Measurements from ENCODE around the gene SPAG7.

Gene SPAG7

DNA sequence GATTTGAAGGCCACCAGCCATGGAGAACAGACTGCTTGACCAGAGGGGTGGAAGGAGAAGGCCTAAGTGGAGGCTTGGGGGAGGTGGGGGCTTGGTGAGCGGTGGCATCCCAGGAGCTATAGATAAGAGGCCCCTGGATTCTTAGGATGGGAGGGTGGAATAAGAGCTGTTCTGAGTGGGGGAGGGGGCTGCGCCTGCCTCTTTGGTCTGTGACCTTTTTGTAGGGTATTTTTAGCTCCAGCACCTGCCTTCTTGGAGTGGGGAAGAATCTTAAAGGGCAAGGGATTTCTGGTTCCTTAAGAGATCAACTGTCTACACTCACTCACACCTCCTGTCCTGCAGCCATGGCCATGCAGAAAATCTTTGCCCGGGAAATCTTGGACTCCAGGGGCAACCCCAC is 16.1 kb downstream of the SPAG7 start:
- DNase-seq (ENCODE audit: extremely low spot score, insufficient read length, low read depth) (no peak), FAIRE-seq (no peak)

DNA sequence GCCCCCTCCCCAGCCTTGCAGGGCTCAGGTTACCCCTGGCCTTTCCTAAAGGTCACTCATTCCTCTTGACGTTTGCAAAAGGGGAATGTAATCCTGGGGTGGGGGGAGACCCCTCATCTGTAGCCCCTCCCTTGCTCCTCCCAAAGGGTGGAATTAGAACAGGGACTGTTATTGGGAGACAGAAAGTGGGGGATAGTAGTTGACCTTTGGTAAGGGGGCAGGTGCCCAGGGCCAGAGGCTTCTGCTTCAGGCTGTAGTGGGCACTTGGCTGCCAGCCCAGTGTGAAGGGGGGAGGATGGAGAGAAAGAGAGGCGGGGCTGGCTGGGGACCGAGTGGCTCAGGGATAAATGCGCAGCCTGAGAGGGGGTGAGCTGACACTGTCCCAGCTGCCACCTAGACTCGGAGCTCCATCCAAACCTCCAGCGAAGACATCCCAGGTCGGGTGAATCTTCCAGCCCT is 16.8 kb downstream of the SPAG7 start, which contains the start of gene ENO3:
ENO3 (plus strand) TSS at position 374 of the 459 bp plus-strand sequence. CDS start 711 bp downstream, outside the sequence.
- no peak for DNase-seq (ENCODE audit: extremely low spot score, insufficient read length, low read depth)

DNA sequence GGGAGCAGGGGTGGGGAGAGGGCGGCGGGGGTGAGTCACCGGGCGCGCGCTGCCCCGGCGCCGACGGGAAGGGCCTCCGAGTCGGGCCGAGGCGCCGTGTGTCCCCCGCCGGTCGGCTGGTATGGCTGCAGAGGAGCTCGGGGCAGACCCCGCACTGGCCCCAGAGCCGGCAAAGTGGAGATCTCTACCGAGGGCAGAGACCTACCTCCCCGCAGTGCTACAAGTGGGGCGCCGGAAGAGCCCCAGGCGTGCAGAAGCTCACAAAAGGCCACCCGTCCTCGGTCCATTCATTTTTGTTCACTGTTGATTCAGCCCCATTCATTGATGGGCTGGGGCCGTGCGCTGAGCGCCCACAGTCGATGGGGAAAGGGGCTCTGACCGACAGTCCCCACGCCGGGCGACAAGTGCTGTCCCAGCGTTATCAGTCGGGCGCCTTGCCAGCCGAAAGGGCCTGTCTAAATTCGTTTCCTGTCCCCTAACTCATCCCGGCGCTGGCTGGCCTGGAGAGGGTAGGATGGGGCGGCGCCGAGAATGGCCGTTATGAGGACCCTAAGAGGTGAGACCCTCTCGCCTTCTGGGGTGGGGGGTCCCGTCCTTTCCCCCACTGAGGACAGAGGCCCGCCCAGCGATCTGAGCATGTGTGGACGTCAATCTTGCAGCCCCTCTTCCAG is 17.4 kb downstream of the SPAG7 start:
- DNase-seq (ENCODE audit: extremely low spot score, insufficient read length, low read depth) (no peak), FAIRE-seq (peak; percentile 65)

More for the DNA sequence above, 16.8 kb downstream of the SPAG7 start, which contains the start of gene ENO3:
- peak; percentile 18 for FAIRE-seq

DNA sequence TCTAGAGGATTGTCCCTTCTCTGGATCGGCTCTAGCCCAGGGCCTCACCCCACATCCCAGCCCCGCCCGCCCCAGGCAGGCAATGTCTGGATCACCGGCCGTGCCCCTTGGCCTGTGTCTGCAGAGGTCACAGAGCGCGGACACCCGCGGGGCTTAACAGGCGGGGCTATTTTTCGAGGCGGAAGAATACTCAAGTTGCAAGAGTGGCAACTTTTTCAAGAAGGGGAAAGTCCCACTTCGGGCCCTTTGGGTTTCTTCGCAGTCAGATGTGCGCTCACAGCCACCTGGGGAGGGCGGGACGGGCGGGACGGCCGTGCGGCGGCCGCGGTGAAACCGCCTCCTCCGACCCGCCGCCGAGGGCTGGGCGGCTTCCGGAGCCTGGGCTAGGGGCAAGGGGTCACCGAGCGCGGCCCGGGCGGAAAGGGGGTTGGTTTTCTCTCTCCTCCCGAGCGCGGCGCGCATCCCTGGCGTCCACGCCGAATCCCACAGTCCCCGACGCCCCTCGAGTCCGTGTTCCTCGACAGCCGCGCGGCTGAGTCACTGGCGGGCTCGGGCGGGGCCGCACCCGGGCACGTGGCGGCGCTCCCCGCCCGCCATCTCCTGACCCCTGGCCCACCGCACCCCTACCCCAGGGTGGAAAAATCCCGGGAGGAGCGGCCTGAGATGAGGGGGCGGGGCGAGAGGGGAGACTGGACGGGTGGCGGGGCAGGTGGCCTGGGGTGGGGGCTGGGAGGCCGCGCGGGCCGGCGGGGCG is 18.1 kb downstream of the SPAG7 start:
- DNase-seq (ENCODE audit: extremely low spot score, insufficient read length, low read depth) (no peak), FAIRE-seq (peak; percentile 84)

DNA sequence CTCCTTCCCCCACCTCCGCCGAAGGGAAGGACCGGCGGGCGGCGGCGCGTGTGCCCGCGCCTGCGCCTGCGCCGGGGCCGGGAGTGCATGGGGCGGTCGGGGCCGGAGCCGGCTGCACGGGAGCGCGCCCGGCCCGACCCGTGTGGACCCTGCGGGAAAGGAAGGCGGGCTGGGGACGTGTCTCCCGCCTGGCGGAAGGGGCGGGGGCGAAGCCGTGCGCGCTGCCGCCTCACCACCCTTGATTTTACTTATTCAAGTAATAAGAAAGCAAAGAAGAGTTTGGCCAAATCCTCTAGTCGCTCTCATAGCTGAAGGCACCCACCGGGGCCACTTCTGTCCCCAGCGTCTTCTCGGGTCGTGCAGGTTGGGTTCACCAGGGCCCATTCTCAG is 18.7 kb downstream of the SPAG7 start:
- FAIRE-seq: no peak
- peak; percentile 74 for DNase-seq (ENCODE audit: extremely low spot score, insufficient read length, low read depth)

DNA sequence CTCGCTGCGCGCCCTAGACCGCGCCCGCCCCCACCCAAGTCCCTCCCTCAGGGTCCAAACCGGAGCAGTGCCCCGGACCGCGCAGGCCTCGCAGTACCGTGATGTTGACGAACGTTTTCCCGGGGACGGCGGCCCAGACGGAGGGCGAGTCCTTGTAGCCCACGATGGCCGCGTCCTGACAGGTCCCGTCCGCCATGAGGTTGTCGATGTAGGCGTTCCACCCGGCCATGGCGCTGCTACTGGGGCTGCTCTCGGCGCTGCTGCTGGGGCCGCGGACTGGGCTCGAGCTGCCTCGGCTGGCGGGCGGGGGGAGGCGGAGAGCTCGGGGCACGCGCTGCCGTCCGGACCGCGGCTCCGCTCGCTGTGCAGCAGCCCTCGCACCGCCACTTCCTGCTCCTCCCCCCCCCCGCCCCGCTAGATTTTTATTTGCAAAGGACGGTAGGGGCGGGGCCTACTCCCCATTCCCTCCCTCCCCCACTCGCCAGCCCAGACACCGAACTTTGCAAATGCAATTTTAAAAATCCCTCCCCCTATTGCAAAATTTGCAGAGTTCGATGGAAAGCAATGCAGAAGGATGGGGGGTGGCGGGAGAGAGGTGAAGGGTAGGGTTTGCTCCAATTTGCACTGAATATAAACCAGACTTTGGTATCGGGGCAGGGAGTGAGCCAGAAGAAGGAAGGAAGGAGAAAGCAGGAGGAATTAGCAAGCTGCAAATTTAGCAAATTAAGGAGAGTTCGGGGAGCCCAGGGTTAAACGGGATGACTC is 19.3 kb downstream of the SPAG7 start, which contains the start of gene PFN1:
PFN1 (minus strand) TSS at position 365 of the 765 bp plus-strand sequence; CDS start at position 229, 136 bp downstream.
- FAIRE-seq (peak; percentile 90), DNase-seq (ENCODE audit: extremely low spot score, insufficient read length, low read depth) (peak; percentile 71)

DNA sequence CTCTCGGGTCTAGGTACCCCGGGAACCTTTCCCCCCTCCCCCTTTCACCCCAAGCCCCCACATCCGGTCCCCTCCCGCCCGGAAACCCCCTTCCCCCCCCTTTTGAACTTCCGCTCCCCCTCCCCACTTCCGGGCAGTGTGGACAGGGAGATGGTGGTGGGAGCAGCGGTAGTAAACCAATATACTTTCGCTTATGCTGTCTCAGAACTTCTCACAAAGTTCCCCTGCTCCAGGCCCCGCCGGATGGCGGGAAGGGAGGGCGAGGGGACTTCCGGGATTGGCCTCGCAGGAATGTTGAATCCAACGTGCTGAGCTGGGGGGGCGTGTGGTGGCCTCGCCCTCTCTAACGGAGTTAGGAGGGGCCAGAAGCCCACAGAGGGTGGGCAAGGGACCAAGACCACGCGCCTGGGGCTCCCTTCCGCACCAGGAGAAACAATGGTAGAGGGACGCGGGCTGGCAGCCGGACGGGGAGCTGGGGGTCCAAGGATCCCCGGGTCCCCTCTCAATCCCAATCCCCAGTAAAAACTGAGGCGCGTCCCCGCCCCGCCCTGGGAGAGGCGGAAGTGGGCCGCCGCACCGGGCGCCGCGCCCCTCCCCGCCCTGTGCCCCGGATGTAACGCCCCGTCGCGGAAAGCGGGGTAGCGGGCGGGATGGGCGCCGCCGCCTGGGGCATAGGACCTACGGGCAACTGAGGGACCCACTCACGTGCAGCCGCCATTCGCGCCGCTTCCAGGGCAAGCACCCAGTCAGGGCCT is 20.0 kb downstream of the SPAG7 start:
- DNase-seq (ENCODE audit: extremely low spot score, insufficient read length, low read depth) (no peak), FAIRE-seq (peak; percentile 85)

DNA sequence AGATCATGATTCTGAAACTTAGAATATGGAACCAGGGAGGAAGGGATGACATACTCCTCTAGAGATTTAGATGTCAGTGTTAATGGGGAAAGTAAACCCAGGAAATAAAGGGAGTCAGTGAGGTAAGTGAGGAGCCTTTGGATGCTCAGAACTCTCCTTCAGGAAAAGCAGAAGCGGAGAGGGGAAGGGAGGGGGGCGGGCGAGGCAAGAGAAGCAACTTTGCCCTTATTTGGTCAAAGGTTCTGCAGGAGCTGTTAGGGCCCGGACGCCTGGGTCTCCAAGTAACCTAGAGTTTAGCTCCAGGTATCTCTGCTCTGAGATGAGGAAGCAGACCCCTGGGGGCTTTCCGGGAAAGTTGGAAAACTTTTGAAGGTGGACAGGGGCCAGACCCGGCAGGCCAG is 20.6 kb downstream of the SPAG7 start:
- peak; percentile 56 for FAIRE-seq
- DNase-seq (ENCODE audit: extremely low spot score, insufficient read length, low read depth): no peak

DNA sequence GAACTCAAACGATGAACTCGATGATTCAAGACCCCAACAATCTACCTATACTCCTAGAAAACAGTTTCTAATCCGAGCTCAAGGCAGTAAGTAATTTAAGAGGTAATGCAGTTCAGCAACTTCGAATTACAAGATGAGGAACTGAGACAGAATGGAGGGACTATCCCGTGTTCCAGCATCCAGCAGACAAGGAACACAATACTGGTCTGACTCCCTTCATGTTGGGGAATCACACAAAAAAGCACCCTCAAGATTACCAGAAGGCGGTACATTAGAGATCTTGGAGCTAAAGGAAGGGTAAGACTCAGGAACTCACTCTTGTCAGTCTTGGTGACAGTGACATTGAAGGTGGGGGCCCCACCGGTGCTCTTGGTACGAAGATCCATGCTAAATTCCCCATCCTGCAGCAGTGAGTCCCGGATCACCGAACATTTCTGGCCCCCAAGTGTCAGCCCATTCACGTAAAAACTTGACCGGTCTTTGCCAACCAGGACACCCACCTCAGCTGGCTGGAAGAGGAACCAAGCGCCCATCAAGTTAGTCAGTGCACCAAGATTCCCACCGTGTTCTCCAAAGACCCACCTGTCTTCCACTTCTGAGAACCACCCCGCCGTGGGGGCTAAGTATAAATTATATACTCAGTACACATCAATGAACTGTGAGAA is 21.2 kb downstream of the SPAG7 start:
- FAIRE-seq: peak; percentile 65

DNA sequence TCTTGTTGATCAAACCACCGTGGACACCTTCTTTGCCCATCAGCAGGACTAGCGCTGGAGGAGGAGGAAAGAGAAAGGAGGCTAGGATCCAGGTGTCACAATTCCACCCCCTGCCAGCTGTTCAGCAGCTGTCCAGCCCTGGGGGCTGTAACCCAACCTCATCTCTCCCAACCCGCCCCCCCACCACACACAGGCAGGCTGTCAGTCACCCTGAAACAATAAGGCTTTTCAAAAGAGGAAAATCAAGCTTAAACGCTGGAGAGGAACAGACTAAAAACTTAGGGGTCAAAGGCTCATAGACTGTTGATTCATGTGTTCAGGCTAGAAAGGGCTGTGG is 21.7 kb downstream of the SPAG7 start:
- FAIRE-seq: peak; percentile 36
- DNase-seq (ENCODE audit: extremely low spot score, insufficient read length, low read depth): no peak

More for the DNA sequence above, 21.2 kb downstream of the SPAG7 start:
- no peak for DNase-seq (ENCODE audit: extremely low spot score, insufficient read length, low read depth)

DNA sequence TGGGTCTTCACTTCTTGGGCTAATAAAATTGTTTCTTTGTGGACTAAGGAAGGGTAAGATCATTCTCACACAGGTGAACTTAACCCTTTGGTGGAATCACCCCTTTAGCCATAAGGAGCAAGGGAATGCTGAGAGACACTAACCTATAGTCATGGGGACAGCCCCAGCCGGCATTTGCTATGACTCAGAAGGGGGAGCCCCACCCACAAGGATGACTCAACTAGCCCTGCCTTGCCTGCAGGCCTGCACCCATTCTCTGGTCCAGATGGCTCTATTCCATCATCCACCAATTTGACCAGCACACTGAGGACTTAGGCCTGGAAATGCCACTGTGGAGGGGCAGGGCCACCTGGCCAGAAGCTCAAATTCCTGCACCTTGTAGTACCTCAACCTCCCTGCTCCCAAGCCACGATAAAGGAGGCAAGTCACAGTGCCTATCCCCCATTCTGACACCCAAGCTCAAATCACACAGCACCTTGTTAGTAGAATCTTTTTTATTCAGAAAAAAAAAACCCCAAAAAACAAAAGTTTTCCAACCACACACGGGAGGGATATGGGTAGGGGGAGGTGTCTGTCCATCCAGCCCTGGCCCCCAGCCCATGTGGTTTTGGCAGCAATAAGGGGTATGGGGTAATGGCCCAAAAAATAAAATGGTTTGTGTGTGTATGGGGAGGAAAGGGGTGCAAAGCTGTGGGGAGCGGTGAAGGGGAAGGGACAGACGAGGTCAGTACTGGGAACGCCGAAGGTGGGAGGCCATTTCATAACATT is 22.3 kb downstream of the SPAG7 start:
- FAIRE-seq (peak; percentile 94), DNase-seq (ENCODE audit: extremely low spot score, insufficient read length, low read depth) (no peak)

DNA sequence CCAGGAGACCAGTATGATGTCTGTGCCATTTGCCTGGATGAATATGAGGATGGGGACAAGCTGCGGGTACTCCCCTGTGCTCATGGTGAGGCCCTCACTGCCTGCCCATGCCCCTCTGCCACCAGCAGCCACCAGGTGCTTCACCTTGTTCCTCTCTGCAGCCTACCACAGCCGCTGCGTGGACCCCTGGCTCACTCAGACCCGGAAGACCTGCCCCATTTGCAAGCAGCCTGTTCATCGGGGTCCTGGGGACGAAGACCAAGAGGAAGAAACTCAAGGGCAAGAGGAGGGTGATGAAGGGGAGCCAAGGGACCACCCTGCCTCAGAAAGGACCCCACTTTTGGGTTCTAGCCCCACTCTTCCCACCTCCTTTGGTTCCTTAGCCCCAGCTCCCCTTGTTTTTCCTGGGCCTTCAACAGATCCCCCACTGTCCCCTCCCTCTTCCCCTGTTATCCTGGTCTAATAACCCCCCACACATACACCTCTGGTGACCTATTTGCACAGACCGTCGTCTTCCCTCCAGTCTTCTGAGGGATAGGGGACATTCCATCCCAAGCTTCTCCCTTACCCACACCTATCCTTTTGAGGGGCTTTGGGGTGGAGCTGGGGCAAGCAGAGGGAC is 23.0 kb downstream of the SPAG7 start:
- FAIRE-seq (no peak), DNase-seq (ENCODE audit: extremely low spot score, insufficient read length, low read depth) (no peak)

DNA sequence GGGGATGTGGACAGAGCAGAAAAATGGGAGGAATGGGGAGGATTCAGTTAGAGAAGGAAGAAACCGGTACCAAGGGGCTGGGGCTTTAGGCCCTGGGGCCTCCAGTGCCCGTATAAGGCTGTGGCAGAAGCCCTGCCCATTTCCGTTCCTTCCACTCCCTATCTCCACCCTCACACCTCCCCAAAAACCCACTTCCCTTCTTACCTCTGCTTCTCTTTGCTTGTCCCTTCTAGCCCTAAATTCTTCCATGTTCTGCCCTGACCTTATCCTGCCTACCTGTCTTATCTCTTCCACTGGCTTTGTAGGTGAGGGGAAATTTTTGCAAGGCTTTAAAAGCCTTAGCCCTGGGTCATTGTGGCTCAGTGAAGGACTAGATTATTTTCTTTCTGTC is 23.5 kb downstream of the SPAG7 start:
- FAIRE-seq (peak; percentile 89), DNase-seq (ENCODE audit: extremely low spot score, insufficient read length, low read depth) (no peak)

DNA sequence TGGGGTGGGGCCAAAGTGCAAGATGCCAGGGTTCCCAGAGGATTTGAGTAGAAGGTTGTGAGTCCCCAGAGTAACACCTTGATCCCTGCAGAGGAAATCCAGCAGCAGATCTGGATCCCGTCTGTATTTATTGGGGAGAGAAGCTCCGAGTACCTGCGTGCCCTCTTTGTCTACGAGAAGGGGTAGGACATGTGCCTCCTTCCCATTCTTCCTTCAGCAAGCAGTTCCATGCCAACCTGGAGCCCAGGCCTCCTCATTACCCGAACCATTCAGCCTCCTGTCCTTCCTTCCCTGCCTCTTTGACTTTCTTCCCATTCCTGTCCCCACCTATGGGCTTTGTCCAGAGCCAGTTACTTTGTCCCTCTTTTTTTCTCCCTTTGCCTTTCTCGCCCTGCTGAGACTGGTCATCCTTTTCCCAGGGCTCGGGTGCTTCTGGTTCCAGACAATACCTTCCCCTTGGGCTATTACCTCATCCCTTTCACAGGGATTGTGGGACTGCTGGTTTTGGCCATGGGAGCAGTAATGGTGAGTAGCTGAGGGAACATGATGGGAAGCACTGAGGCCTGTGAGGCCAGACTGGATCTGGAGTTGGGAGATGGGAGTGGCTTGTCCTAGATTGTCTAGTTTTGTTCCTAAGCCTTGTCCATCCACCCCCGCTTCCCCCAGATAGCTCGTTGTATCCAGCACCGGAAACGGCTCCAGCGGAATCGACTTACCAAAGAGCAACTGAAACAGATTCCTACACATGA is 24.7 kb downstream of the SPAG7 start:
- DNase-seq (ENCODE audit: extremely low spot score, insufficient read length, low read depth): no peak
- FAIRE-seq: no peak

DNA sequence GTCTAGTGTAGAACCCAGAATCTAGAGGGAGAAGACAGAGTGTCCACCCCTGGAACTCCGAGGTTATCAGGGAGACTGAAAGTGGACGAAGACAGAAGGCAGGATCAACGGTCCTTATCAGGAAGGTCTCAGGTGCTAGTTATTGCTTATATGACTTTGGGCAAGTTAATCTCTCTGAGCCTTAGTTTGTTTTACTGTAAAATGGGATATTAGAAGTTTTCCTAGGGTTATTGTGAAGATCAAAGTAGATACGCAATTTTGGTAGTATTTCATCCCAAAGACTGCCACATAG is 26.4 kb downstream of the SPAG7 start:
- DNase-seq (ENCODE audit: extremely low spot score, insufficient read length, low read depth) (no peak), FAIRE-seq (no peak)

DNA sequence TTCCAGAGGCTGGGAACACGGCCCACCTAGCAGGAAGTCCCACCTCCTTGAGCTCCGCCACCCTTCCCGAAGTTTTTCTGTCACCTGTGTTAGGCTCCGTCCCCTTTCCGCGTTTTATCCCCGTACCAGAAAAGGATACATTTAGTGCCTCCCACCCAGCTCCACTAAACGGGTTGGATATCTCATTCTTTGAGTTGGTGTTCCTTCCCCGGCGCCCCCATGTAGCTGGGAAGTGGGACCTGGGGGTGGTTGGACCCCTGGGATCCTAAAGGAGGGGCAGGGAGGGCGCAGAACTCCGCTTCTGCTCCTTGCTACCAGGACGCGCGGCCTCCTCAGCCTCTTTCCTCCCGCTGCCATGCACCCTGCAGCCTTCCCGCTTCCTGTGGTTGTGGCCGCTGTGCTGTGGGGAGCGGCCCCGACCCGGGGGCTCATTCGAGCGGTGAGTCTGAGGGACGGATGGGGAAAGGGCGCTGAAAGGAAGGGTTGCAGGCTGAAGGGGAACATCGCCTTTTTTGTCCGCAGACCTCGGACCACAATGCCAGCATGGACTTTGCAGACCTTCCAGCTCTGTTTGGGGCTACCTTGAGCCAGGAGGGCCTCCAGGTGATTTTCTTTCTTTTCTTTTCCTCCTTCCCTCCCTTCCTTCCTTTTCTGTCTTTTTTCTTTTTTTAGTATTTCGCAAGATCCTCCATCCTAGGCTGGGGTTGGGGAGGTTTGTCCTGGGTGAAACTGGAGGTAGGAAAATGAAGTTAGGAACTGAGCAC is 26.9 kb downstream of the SPAG7 start:
- DNase-seq (ENCODE audit: extremely low spot score, insufficient read length, low read depth) (no peak), FAIRE-seq (no peak)
